ENCODE results near the gene OR1B1. TPM values are rescaled to one million over a fixed set of nuclear protein-coding genes. Genes with fewer than 3 reads are reported as not detected.

The OR1B1 gene
- total RNA-seq, result not detected

DNA sequence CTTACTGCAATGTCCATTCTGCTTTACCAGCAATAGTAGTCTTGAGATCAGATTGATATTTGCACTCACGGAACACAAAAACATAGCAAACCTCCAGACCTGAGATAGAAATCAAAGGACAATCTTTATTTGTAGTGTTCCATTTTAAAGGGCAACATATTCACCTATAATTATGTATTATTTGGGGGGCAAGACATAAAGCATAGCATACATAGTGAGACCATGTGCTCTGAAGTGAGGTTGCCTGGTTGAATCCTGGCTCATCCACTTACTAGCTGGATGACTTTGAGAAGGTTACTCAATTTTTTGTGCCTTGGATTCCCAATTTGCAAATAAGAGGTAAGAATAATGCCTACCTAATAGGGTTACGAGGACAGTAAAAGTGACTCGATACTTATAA lies at the start of gene OR1B1:
OR1B1 (minus strand) TSS at position 101 of the 400 bp plus-strand sequence.
- DNase-seq, result no peak
- H3K27me3 ChIP-seq, result no peaks in the 10 kb centered on the region
- no peak within 1 kb of the TSS for H3K4me3 ChIP-seq
- intact Hi-C loops (cut with DNase I; ENCODE audit: low total_unique reads) (no loop called here), in situ Hi-C loops (cut with MboI; ENCODE audit: low sequenced_read_pairs in 4 of 4) (no loop called here)
- no peaks in the 10 kb centered on the region for H3K36me3 ChIP-seq
- no peaks in the 10 kb centered on the region for H3K4me1 ChIP-seq
- no peak within 1 kb of the TSS for H3K27ac ChIP-seq
- no peaks in the 10 kb centered on the region for H3K9me3 ChIP-seq
- no peak for ATAC-seq
- no peak for TF ChIP-seq POLR2A (IDR thresholded peaks at IDR 0.05)
- TF ChIP-seq, protein P1, sequence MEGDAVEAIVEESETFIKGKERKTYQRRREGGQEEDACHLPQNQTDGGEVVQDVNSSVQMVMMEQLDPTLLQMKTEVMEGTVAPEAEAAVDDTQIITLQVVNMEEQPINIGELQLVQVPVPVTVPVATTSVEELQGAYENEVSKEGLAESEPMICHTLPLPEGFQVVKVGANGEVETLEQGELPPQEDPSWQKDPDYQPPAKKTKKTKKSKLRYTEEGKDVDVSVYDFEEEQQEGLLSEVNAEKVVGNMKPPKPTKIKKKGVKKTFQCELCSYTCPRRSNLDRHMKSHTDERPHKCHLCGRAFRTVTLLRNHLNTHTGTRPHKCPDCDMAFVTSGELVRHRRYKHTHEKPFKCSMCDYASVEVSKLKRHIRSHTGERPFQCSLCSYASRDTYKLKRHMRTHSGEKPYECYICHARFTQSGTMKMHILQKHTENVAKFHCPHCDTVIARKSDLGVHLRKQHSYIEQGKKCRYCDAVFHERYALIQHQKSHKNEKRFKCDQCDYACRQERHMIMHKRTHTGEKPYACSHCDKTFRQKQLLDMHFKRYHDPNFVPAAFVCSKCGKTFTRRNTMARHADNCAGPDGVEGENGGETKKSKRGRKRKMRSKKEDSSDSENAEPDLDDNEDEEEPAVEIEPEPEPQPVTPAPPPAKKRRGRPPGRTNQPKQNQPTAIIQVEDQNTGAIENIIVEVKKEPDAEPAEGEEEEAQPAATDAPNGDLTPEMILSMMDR (IDR thresholded peaks at IDR 0.05 in 4 of 5, conservative IDR thresholded peaks at IDR 0.05 in 1 of 5), result no peak

GRCh38 chr9:122695696-122696095 lies 38.3 kb upstream of the OR1B1 start:
- DNase-seq, result no peak
- in situ Hi-C loops (cut with MboI; ENCODE audit: low sequenced_read_pairs in 4 of 4), result no loop called here
- TF ChIP-seq, protein P1 (IDR thresholded peaks at IDR 0.05 in 4 of 5, conservative IDR thresholded peaks at IDR 0.05 in 1 of 5), result no peak
- no peak for TF ChIP-seq POLR2A (IDR thresholded peaks at IDR 0.05)

DNA sequence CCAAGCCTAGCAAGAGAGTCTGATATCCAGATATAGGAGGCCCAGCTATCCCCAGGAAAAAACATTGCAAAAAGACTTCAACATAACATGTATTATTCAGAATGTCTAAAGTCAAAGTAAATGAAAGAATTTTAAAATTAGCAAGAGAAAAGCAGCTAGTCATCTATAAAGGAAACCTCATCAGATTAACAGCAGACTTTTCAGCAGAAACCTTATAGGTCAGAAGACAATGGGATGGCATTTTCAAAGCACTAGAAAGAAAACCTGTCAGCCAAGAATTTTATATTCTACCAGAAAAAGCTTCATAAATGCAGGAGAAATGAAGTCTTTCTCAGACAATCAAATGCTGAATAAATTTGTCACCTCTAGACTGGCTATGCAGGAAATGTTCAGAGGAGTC lies 27.4 kb upstream of the OR1B1 start:
- ATAC-seq, result no peak
- intact Hi-C loops (cut with DNase I; ENCODE audit: low total_unique reads) (no loop called here), in situ Hi-C loops (cut with MboI; ENCODE audit: low sequenced_read_pairs in 4 of 4) (no loop called here)
- Histone ChIP-seq H3K9me3 (no peaks in the 10 kb centered on the region), H3K27me3 (no peaks in the 10 kb centered on the region), H3K4me1 (no peaks in the 10 kb centered on the region), H3K27ac (no peak overlapping the region), H3K4me3 (no peak overlapping the region), H3K36me3 (no peaks in the 10 kb centered on the region)
- TF ChIP-seq, protein P1 (IDR thresholded peaks at IDR 0.05 in 4 of 5, conservative IDR thresholded peaks at IDR 0.05 in 1 of 5), result no peak
- TF ChIP-seq POLR2A (IDR thresholded peaks at IDR 0.05), result no peak
- DNase-seq, result no peak

More at GRCh38 chr9:122695696-122696095, 38.3 kb upstream of the OR1B1 start:
- Histone ChIP-seq H3K36me3 (no peaks in the 10 kb centered on the region), H3K27ac (no peak overlapping the region), H3K9me3 (peaks cover 0 to 11% (median 0%) of the 10 kb centered on the region in 3 donors), H3K27me3 (no peaks in the 10 kb centered on the region), H3K4me1 (no peaks in the 10 kb centered on the region), H3K4me3 (no peak overlapping the region)
- intact Hi-C loops (cut with DNase I; ENCODE audit: low total_unique reads), result no loop called here
- no peak for ATAC-seq

- DNase-seq, result no peak
- H3K36me3 ChIP-seq, result no peaks in the 10 kb centered on the region
- H3K4me3 ChIP-seq, result no peak overlapping the region
- H3K9me3 ChIP-seq, result peaks cover 0 to 4% (median 0%) of the 10 kb centered on the region in 3 donors
- TF ChIP-seq, protein P1 (IDR thresholded peaks at IDR 0.05 in 4 of 5, conservative IDR thresholded peaks at IDR 0.05 in 1 of 5), result no peak
- no peak for TF ChIP-seq POLR2A (IDR thresholded peaks at IDR 0.05)
- no peaks in the 10 kb centered on the region for H3K4me1 ChIP-seq
- no peaks in the 10 kb centered on the region for H3K27me3 ChIP-seq
- no peak for ATAC-seq
- intact Hi-C loops (cut with DNase I; ENCODE audit: low total_unique reads), result no loop called here
- in situ Hi-C loops (cut with MboI; ENCODE audit: low sequenced_read_pairs in 4 of 4), result no loop called here
- H3K27ac ChIP-seq, result no peak overlapping the region
These were observed 15.1 kb upstream of the OR1B1 start for GRCh38 chr9:122672481-122672880.

DNA sequence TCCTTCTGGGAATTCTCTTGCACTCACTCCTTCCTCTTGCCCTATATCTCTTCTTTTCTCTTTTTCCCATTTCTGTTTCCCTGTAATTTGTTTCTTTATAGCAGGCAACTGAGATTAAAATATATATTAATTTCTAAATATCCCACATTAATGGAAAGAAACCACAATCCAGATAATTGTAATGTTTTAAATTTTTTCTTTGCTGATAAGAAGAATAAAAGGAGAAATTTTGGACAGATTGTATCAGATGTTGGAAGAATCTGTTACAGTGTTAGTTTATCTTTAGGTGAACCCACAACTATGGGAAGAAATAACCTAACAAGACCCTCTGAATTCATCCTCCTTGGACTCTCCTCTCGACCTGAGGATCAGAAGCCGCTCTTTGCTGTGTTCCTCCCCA lies 4.0 kb upstream of the OR1B1 start, which contains the start of gene OR1L1:
OR1L1 (plus strand) TSS at position 301 of the 400 bp plus-strand sequence; CDS start at position 301, 0 bp downstream.
- Histone ChIP-seq H3K36me3 (no peaks in the 10 kb centered on the region), H3K27me3 (no peaks in the 10 kb centered on the region), H3K4me3 (no peak within 1 kb of the TSS), H3K27ac (no peak within 1 kb of the TSS), H3K4me1 (no peaks in the 10 kb centered on the region), H3K9me3 (no peaks in the 10 kb centered on the region)
- intact Hi-C loops (cut with DNase I; ENCODE audit: low total_unique reads), result no loop called here
- TF ChIP-seq POLR2A (IDR thresholded peaks at IDR 0.05), result no peak
- TF ChIP-seq, protein P1 (IDR thresholded peaks at IDR 0.05 in 4 of 5, conservative IDR thresholded peaks at IDR 0.05 in 1 of 5), result no peak
- ATAC-seq (no peak), DNase-seq (no peak)
- in situ Hi-C loops (cut with MboI; ENCODE audit: low sequenced_read_pairs in 4 of 4), result no loop called here

Measured in gastrocnemius medialis (tissue), 4 donors.